Adipocyte (in vitro differentiated cells): ENCODE results near the gene SRSF10.
A peak's percentile ranks its signal among the peaks of the same experiment; 100 is the strongest.
"Not testable (repeated sequence)": the region's sequence is repeated elsewhere in the genome, so short reads cannot be mapped to it uniquely, and the experiment has no call there.

Experiments used
- DNase-seq: peaks from one replicate; pipeline ENCODE4 v3.0.0-alpha.2; 2015; ENCODE audit warnings: low read depth
- H3K27me3 ChIP-seq: replicated peaks from 2 replicates; pipeline ENCODE4 v1.7.0; 2013; ENCODE audit warnings: mild to moderate bottlenecking, low read length, moderate library complexity; ENCODE audit not compliant: control insufficient read depth, insufficient read depth
- H3K36me3 ChIP-seq: 2 replicates; pipeline ENCODE4 v1.7.0; 2013; ENCODE audit warnings: low read length, mild to moderate bottlenecking, moderate library complexity; ENCODE audit not compliant: control insufficient read depth, insufficient read depth, severe bottlenecking
- H3K4me1 ChIP-seq: 2 replicates; pipeline ENCODE4 v1.7.0; 2013; ENCODE audit warnings: mild to moderate bottlenecking, low read length, moderate library complexity; ENCODE audit not compliant: control insufficient read depth, insufficient read depth
- H3K4me3 ChIP-seq: 2 replicates; pipeline ENCODE4 v1.7.0; 2013; ENCODE audit warnings: mild to moderate bottlenecking, low read length, moderate library complexity
- H3K9ac ChIP-seq: 2 replicates; pipeline ENCODE4 v1.7.0; 2013; ENCODE audit warnings: mild to moderate bottlenecking, low read length, moderate library complexity
- H3K9me3 ChIP-seq: 2 replicates; pipeline ENCODE4 v1.7.0; 2013; ENCODE audit warnings: mild to moderate bottlenecking, low read length, moderate library complexity; ENCODE audit not compliant: control insufficient read depth

The SRSF10 gene

GRCh38 chr1:23979881-23980727 lies at the start of gene SRSF10:
Gene SRSF10 (minus strand): TSS chr1:23980327. CDS start chr1:23980255, 72 bp downstream.
- H3K9ac ChIP-seq, result peak within 1 kb of the TSS; percentile 98
- no peaks in the 10 kb centered on the region for H3K9me3 ChIP-seq
- H3K36me3 ChIP-seq, result no peaks in the 10 kb centered on the region
- peak; percentile 99 for DNase-seq
- H3K4me1 ChIP-seq, result peaks cover 44% of the 10 kb centered on the region
- no peaks in the 10 kb centered on the region for H3K27me3 ChIP-seq
- peak within 1 kb of the TSS; percentile 91 for H3K4me3 ChIP-seq

DNA sequence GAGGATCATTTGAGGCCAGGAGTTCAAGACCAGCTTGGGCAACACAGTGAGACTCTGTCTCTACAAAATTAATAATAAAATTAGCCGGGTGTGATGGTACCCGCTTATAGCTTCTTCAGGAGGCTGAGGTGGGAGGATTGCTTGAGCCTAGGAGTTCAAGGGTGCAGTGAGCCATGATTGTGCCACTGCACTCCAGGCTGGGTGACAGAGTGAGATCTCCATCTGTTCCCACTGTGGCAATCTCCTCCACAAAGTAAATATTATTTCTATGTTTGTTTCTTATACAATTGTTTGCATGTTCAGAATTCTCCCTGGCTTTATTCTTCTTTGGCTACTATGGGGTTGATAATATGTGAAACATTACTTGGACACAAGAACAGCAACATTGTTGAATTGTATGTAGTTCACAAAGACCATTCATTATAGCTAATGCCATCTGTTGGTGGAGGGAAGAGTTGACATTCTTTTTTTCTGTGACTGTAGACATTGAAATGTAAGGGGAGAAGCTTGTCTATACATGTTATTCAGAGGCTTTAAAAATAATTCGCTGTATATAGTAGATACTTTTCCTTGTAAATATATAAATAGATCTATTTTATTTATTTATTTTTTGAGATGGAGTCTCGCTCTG lies 47.8 kb upstream of the SRSF10 start:
- peak overlapping the region; percentile 29 for H3K9ac ChIP-seq
- peak; percentile 83 for DNase-seq

DNA sequence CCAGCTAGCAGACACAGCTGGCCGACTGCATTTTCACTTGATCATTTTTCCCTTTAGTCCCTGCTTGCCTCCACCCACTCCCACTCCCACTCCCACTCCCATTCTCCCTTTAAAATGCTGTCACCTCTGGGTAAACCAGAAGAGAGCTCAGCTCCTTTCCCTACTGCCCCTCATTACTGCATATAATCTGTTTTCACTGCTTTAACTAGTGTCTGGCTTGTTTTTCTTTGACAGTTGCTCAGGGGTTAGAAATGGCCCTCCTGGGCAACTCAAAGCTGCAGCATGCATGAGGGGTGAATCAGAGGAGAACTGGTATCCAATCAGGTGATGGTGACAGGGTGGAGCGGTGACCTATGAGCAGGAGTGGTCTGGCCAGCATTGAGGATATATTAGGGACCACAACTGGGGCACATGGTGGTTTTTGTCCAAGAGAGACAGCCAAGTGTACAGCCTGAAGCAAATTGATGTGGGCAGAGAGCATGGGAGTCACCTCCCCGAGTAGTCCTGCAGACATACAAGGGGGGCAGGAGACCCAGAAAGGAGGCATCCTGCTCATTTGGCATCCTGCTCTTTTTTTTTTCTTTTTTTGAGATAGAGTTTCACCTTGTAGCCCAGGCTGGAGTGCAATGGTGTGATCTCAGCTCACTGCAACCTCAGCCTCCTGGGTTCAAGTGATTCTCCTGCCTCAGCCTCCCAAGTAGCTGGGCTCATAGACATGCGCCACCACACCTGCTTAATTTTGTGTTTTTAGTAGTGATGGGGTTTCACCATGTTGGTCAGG lies 42.6 kb upstream of the SRSF10 start:
- peaks cover 40% of the 10 kb centered on the region for H3K4me1 ChIP-seq
- DNase-seq, result peak; percentile 82
- peak overlapping the region; percentile 67 for H3K9ac ChIP-seq
- no peaks in the 10 kb centered on the region for H3K36me3 ChIP-seq
- H3K4me3 ChIP-seq, result peak overlapping the region; percentile 39
- no peaks in the 10 kb centered on the region for H3K27me3 ChIP-seq
- H3K9me3 ChIP-seq, result no peaks in the 10 kb centered on the region

More for the DNA sequence above, 47.8 kb upstream of the SRSF10 start:
- H3K36me3 ChIP-seq, result no peaks in the 10 kb centered on the region
- H3K27me3 ChIP-seq, result no peaks in the 10 kb centered on the region
- peaks cover 13% of the 10 kb centered on the region for H3K4me1 ChIP-seq
- no peak overlapping the region for H3K4me3 ChIP-seq
- H3K9me3 ChIP-seq, result no peaks in the 10 kb centered on the region

- no peak overlapping the region for H3K4me3 ChIP-seq
- DNase-seq, result no peak
- H3K27me3 ChIP-seq, result no peaks in the 10 kb centered on the region
- H3K36me3 ChIP-seq, result no peaks in the 10 kb centered on the region
- H3K9me3 ChIP-seq, result no peaks in the 10 kb centered on the region
- H3K9ac ChIP-seq, result peak overlapping the region; percentile 67
- peaks cover 47% of the 10 kb centered on the region for H3K4me1 ChIP-seq
These were observed 41.5 kb upstream of the SRSF10 start for GRCh38 chr1:24021403-24022266.

DNA sequence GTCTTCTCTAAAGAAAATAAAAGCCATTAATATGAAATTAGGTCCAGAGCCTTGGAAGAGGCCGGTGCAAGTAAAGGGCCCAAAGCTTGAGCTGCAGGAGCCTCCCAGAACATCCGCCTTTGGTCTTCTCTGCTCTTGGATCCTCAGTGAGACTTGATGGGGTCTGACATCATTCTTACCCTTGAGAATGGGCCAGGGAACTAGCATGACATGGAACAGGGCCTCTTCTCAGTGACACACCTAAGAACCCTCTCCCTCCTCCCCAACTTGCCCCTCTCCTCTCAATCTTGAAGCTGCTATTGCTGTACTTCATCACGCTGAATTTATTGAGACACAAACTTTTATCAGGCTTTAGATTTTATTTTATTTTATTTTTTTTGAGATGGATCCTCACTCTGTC lies 40.3 kb upstream of the SRSF10 start:
- Histone ChIP-seq H3K36me3 (no peaks in the 10 kb centered on the region), H3K4me3 (no peak overlapping the region), H3K4me1 (peaks cover 53% of the 10 kb centered on the region), H3K27me3 (no peaks in the 10 kb centered on the region), H3K9me3 (no peaks in the 10 kb centered on the region), H3K9ac (peak overlapping the region; percentile 81)
- DNase-seq, result no peak

DNA sequence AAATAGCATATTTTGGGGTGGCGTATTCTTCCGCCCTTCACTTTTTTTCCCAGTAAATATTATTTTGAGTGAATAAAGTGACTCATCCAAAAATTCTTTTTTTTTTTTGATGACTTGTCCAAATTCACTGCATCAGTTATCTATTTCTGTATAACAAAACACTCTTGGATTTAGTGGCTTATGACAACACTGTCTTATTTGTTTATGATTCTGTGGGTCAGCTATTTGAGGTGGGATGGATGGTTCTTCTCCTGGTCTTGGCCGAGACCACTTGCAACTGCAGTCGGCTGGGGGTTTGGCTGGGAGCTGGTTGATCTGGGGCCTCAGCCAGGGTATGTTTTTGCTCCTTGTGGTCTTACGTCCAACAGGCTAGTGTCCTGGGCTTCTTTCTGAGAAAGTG lies 39.9 kb upstream of the SRSF10 start:
- no peak overlapping the region for H3K4me3 ChIP-seq
- H3K36me3 ChIP-seq, result no peaks in the 10 kb centered on the region
- H3K4me1 ChIP-seq, result peaks cover 57% of the 10 kb centered on the region
- H3K9me3 ChIP-seq, result no peaks in the 10 kb centered on the region
- DNase-seq, result peak; percentile 52
- no peaks in the 10 kb centered on the region for H3K27me3 ChIP-seq
- H3K9ac ChIP-seq, result peak overlapping the region; percentile 81

DNA sequence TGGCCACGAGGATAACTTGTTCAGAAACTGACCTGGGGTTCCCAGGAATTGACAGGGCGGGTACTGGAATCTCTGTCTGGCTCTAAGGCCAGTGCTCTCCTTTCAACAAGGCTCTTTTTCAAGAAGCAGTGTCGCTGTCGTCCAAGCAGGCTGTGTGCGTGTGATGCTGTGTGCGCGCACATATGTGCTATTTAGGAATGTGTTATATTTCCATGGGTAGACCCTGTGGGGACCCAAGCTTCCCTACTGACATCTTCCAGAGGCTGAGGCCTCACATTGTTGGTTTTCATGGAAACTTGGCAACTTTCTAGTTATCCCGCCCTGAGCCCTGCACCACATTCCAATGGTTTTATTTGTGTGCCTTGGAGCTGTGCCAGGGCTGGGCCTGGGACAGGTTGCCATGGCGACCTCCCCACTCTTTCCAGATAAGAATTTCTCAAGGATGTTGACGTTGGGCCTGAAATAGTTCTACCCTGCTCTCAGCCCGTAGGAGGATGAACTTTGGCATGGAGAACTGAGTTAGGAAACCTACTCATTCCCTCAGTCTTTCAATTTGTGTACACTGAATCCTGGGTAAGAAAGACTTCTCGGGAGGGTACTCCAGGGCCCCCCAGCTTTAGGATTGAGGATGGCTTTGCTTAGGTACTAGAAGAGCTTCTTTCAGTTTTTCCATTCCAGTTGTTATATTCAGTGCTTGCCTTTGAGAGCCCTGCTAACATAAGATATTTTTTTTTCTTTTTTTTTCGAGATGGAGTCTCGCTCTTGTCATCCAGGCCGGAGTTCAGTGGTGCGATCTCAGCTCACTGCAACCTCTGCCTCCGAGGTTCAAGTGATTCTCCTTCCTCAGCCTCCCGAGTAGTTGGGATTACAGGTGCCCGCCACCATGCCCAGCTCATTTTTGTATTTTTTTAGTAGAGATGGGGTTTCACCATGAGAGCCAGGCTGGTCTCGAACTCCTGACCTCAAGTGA lies 38.8 kb upstream of the SRSF10 start:
- Histone ChIP-seq H3K27me3 (no peaks in the 10 kb centered on the region), H3K4me1 (peaks cover 59% of the 10 kb centered on the region), H3K9ac (peak overlapping the region; percentile 81), H3K36me3 (no peaks in the 10 kb centered on the region), H3K4me3 (peak overlapping the region; percentile 55), H3K9me3 (no peaks in the 10 kb centered on the region)
- peak; percentile 100 for DNase-seq

GRCh38 chr1:24015221-24016210 lies 35.4 kb upstream of the SRSF10 start:
- H3K27me3 ChIP-seq, result no peaks in the 10 kb centered on the region
- H3K9me3 ChIP-seq, result no peaks in the 10 kb centered on the region
- H3K9ac ChIP-seq, result peak overlapping the region; percentile 56
- DNase-seq, result peak; percentile 83
- no peak overlapping the region for H3K4me3 ChIP-seq
- peaks cover 50% of the 10 kb centered on the region for H3K4me1 ChIP-seq
- H3K36me3 ChIP-seq, result no peaks in the 10 kb centered on the region

- not testable (repeated sequence) for H3K4me3 ChIP-seq, DNase-seq, H3K9me3 ChIP-seq, H3K9ac ChIP-seq, H3K36me3 ChIP-seq, H3K27me3 ChIP-seq
- H3K4me1 ChIP-seq, result peaks cover 42% of the 10 kb centered on the region
These were observed 32.8 kb upstream of the SRSF10 start for GRCh38 chr1:24012878-24013277.
